ENCODE data around the gene ACAD10. TPM values are rescaled to one million over a fixed set of nuclear protein-coding genes. Genes with fewer than 3 reads are reported as not detected.

The ACAD10 gene
- total RNA-seq, 1 experiment from 2014 or later = 25.4 TPM

- no peak for DNase-seq (ENCODE audit: unreplicated experiment)
- Mint-ChIP-seq H3K4me1 (ENCODE audit: insufficient read depth, unreplicated experiment) (peaks cover 19% of the 10 kb centered on the region), H3K27me3 (ENCODE audit: insufficient read depth, unreplicated experiment) (no peaks in the 10 kb centered on the region), H3K4me3 (ENCODE audit: unreplicated experiment) (no peak overlapping the region), H3K27ac (ENCODE audit: low read depth, unreplicated experiment) (no peak overlapping the region), H3K36me3 (ENCODE audit: insufficient read depth, unreplicated experiment) (no peaks in the 10 kb centered on the region), H3K9me3 (ENCODE audit: unreplicated experiment) (no peaks in the 10 kb centered on the region)
- ChIA-PET CTCF (interaction anchor here (0.6 to 6.5 kb wide), 7 partner anchors 10 to 388 kb away, joined by 3 to 44 read pairs (median 3); no protein-coding TSS in a partner anchor), POLR2A (interaction anchor here (1.0 to 2.1 kb wide), 4 partner anchors 10 to 28 kb away, joined by 3 to 14 read pairs (median 5); no protein-coding TSS in a partner anchor)
- no TSS peak for BruUV-seq (replicated peaks)
- intact Hi-C loops (cut with micrococcal nuclease) = no loop called here
- TF ChIP-seq CTCF (IDR thresholded peaks at IDR 0.05; ENCODE audit: unreplicated experiment) = no peak
These were observed 99.1 kb downstream of the ACAD10 start for GRCh38 chr12:111784953-111785352.

- H3K27me3 Mint-ChIP-seq (ENCODE audit: insufficient read depth, unreplicated experiment) = no peaks in the 10 kb centered on the region
- ChIA-PET POLR2A (interaction anchor here (0.6 to 2.1 kb wide), 5 partner anchors 11 to 139 kb away, joined by 3 to 14 read pairs (median 4); no protein-coding TSS in a partner anchor), CTCF (interaction anchor here (0.6 to 6.5 kb wide), 9 partner anchors 10 to 389 kb away, joined by 3 to 44 read pairs (median 3); no protein-coding TSS in a partner anchor)
- BruUV-seq (replicated peaks) = no TSS peak
- TF ChIP-seq CTCF (IDR thresholded peaks at IDR 0.05; ENCODE audit: unreplicated experiment) = no peak
- no peak overlapping the region for H3K27ac Mint-ChIP-seq (ENCODE audit: low read depth, unreplicated experiment)
- H3K4me1 Mint-ChIP-seq (ENCODE audit: insufficient read depth, unreplicated experiment) = peaks cover 14% of the 10 kb centered on the region
- H3K9me3 Mint-ChIP-seq (ENCODE audit: unreplicated experiment) = no peaks in the 10 kb centered on the region
- H3K36me3 Mint-ChIP-seq (ENCODE audit: insufficient read depth, unreplicated experiment) = no peaks in the 10 kb centered on the region
- no peak overlapping the region for H3K4me3 Mint-ChIP-seq (ENCODE audit: unreplicated experiment)
- intact Hi-C loops (cut with micrococcal nuclease) = no loop called here
- DNase-seq (ENCODE audit: unreplicated experiment) = peak; percentile 48
These were observed 99.8 kb downstream of the ACAD10 start for GRCh38 chr12:111785651-111786050.

GRCh38 chr12:111788178-111788654 is 102.4 kb downstream of the ACAD10 start:
- H3K27ac Mint-ChIP-seq (ENCODE audit: low read depth, unreplicated experiment) = no peak overlapping the region
- CTCF ChIA-PET = interaction anchor here (0.6 to 6.5 kb wide), 21 partner anchors 11 to 1774 kb away, joined by 3 to 44 read pairs (median 4); no protein-coding TSS in a partner anchor

More at GRCh38 chr12:111788178-111788654, 102.4 kb downstream of the ACAD10 start:
- intact Hi-C loops (cut with micrococcal nuclease) = loop anchor here (1.0 kb wide), 2 partner anchors 35 to 101 kb away; no protein-coding TSS in a partner anchor
- Mint-ChIP-seq H3K4me1 (ENCODE audit: insufficient read depth, unreplicated experiment) (peaks cover 12% of the 10 kb centered on the region), H3K36me3 (ENCODE audit: insufficient read depth, unreplicated experiment) (no peaks in the 10 kb centered on the region), H3K9me3 (ENCODE audit: unreplicated experiment) (no peaks in the 10 kb centered on the region), H3K4me3 (ENCODE audit: unreplicated experiment) (no peak overlapping the region), H3K27me3 (ENCODE audit: insufficient read depth, unreplicated experiment) (no peaks in the 10 kb centered on the region)
- POLR2A ChIA-PET = interaction anchor here (0.8 to 2.2 kb wide), 4 partner anchors 13 to 102 kb away, joined by 3 to 5 read pairs (median 4); partner anchors contain the start of genes ACAD10 and BRAP
- DNase-seq (ENCODE audit: unreplicated experiment) = peak; percentile 79
- peak; percentile 58 for TF ChIP-seq CTCF (IDR thresholded peaks at IDR 0.05; ENCODE audit: unreplicated experiment)
- no TSS peak for BruUV-seq (replicated peaks)
